B cell (primary cell): Measurements from ENCODE around the gene PLPP7.

Experiments
- CTCF ChIP-seq: fragments of 200-600 bp; IDR thresholded peaks from one replicate; pipeline ENCODE4 v1.8.0; 2022; ENCODE audit warnings: antibody characterized with exemption, mild to moderate bottlenecking
- EZH2 ChIP-seq: IDR thresholded peaks from 2 replicates; pipeline ENCODE4 v1.6.1; 2012; ENCODE audit warnings: borderline replicate concordance, low read depth, mild to moderate bottlenecking, moderate library complexity, low read length; ENCODE audit not compliant: insufficient read depth, poor library complexity, severe bottlenecking

GRCh38 chr9:131272212-131272611, 17.3 kb upstream of the PLPP7 start:
- no peak for TF ChIP-seq CTCF
- no peak for TF ChIP-seq EZH2
